GM21360 (cell line): ENCODE data around the gene CEP44.
"Not testable (repeated sequence)": the region's sequence is repeated elsewhere in the genome, so short reads cannot be mapped to it uniquely, and the experiment has no call there.

Experiments
- ATAC-seq: cut with Tn5 transposase; IDR thresholded peaks from one replicate; pipeline ENCODE4 v1.9.1; 2021; ENCODE audit warnings: mild to moderate bottlenecking, moderate library complexity; ENCODE audit not compliant: unreplicated experiment

CEP44 gene

GRCh38 chr4:174277433-174277832 lies 6.3 kb upstream of the CEP44 start:
- no peak for ATAC-seq

GRCh38 chr4:174278467-174278866 lies 5.2 kb upstream of the CEP44 start:
- no peak for ATAC-seq

- ATAC-seq: no peak
Observed at GRCh38 chr4:174279433-174280155, 4.1 kb upstream of the CEP44 start.

GRCh38 chr4:174281182-174281737 lies 2.5 kb upstream of the CEP44 start:
- ATAC-seq: no peak

GRCh38 chr4:174281901-174282300 lies 1.8 kb upstream of the CEP44 start:
- no peak for ATAC-seq

GRCh38 chr4:174282836-174283506 lies 740 bp upstream of the CEP44 start:
- peak; percentile 98 for ATAC-seq

- no peak for ATAC-seq
Observed at GRCh38 chr4:174284487-174284886, 776 bp downstream of the CEP44 start.

GRCh38 chr4:174286870-174287269 lies 3.2 kb downstream of the CEP44 start:
- ATAC-seq: no peak

- ATAC-seq: no peak
Observed at GRCh38 chr4:174292473-174292872, 8.8 kb downstream of the CEP44 start.

GRCh38 chr4:174294641-174295040 lies 10.9 kb downstream of the CEP44 start:
- not testable (repeated sequence) for ATAC-seq

- not testable (repeated sequence) for ATAC-seq
Observed at GRCh38 chr4:174295142-174295541, 11.4 kb downstream of the CEP44 start.

GRCh38 chr4:174303687-174304086 lies 20.0 kb downstream of the CEP44 start:
- no peak for ATAC-seq

GRCh38 chr4:174304664-174305063 lies 21.0 kb downstream of the CEP44 start:
- ATAC-seq: no peak

GRCh38 chr4:174305961-174306360 lies 22.2 kb downstream of the CEP44 start:
- no peak for ATAC-seq

GRCh38 chr4:174307694-174308093 lies 24.0 kb downstream of the CEP44 start:
- peak; percentile 62 for ATAC-seq

- no peak for ATAC-seq
Observed at GRCh38 chr4:174312993-174313392, 29.3 kb downstream of the CEP44 start.

- no peak for ATAC-seq
Observed at GRCh38 chr4:174314274-174314673, 30.6 kb downstream of the CEP44 start.

- ATAC-seq: no peak
Observed at GRCh38 chr4:174314770-174315169, 31.1 kb downstream of the CEP44 start.

- ATAC-seq: no peak
Observed at GRCh38 chr4:174316546-174316945, 32.8 kb downstream of the CEP44 start.

- ATAC-seq: no peak
Observed at GRCh38 chr4:174316954-174317353, 33.2 kb downstream of the CEP44 start.

GRCh38 chr4:174317531-174317930 lies 33.8 kb downstream of the CEP44 start:
- ATAC-seq: no peak
